Mesothelial cell of epicardium (in vitro differentiated cells): ENCODE measurements around the gene GNG8. TPM values are rescaled to one million over a fixed set of nuclear protein-coding genes. Genes with fewer than 3 reads are reported as not detected.

Source experiments
- DNase-seq, 2 experiments: peaks; one replicate each; pipeline ENCODE4 v3.0.0; 2021; ENCODE audit warnings: low spot score in 2 of 2; ENCODE audit not compliant: unreplicated experiment in 2 of 2
- H3K27ac Mint-ChIP-seq: 2 replicates; pipeline ENCODE4 v1.8.0; 2021; ENCODE audit warnings: mixed read lengths
- H3K27me3 Mint-ChIP-seq: 2 replicates; pipeline ENCODE4 v1.8.0; 2021; ENCODE audit warnings: low read depth, mixed read lengths
- H3K36me3 Mint-ChIP-seq: 2 replicates; pipeline ENCODE4 v1.8.0; 2021; ENCODE audit warnings: mixed read lengths
- H3K4me1 Mint-ChIP-seq: 2 replicates; pipeline ENCODE4 v1.8.0; 2021; ENCODE audit warnings: mixed read lengths
- H3K4me3 Mint-ChIP-seq: 2 replicates; pipeline ENCODE4 v1.8.0; 2021; ENCODE audit warnings: mild to moderate bottlenecking, moderate library complexity, mixed read lengths
- H3K9me3 Mint-ChIP-seq: 2 replicates; pipeline ENCODE4 v1.8.0; 2021; ENCODE audit warnings: mixed read lengths
- CTCF ChIP-seq: fragments of 200-600 bp; sonication (generic); IDR thresholded peaks from one replicate; pipeline ENCODE4 v1.5.0; 2021; ENCODE audit warnings: antibody characterized with exemption; ENCODE audit not compliant: unreplicated experiment
- total RNA-seq: library from RNA; stranded (reverse); gene quantifications from 3 replicates; pipeline ENCODE4 v1.2.1, GENCODE V29; 2021

The GNG8 gene
- total RNA-seq, 1 donor from 2014 or later: 13.7 TPM

DNA sequence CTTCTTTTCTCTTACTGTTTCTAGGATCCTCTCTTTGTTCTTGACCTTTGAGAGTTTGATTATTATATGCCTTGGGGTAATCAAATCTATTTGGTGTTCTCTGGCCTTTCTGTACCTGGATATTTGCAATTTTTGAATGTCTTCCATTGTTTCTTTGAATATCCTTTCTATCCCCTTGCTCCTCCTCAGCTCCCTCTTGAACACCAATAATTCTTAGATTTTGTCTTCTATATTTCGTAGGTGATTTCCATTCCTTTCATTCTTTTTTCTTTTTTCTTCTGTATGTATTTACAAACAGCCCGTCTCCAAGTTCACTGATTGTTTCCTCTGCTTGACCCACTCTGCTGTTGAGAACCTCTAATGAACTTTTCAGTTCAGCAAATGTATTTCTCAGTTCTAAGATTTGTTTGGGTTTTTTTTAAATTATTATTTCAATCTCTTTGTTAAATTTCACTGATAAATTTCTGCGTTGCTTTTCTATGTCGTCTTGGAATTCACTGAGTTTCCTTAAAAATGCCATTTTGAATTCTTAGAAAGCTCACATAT lies 37.6 kb downstream of the GNG8 start:
- no peak for TF ChIP-seq CTCF
- no peak for DNase-seq
- H3K27me3 Mint-ChIP-seq: no peaks in the 10 kb centered on the region
- no peak overlapping the region for H3K27ac Mint-ChIP-seq
- H3K36me3 Mint-ChIP-seq: peaks cover 5% of the 10 kb centered on the region
- H3K9me3 Mint-ChIP-seq: peaks cover 33% of the 10 kb centered on the region
- H3K4me3 Mint-ChIP-seq: no peak overlapping the region
- peaks cover 15% of the 10 kb centered on the region for H3K4me1 Mint-ChIP-seq

GRCh38 chr19:46596008-46596407 lies 40.0 kb downstream of the GNG8 start:
- H3K36me3 Mint-ChIP-seq: peaks cover 5% of the 10 kb centered on the region

GRCh38 chr19:46591870-46592269 lies 44.1 kb downstream of the GNG8 start:
- Mint-ChIP-seq H3K27ac (no peak overlapping the region), H3K36me3 (no peaks in the 10 kb centered on the region)

More at GRCh38 chr19:46596008-46596407, 40.0 kb downstream of the GNG8 start:
- H3K4me3 Mint-ChIP-seq: no peak overlapping the region
- no peaks in the 10 kb centered on the region for H3K27me3 Mint-ChIP-seq
- DNase-seq: no peak
- H3K4me1 Mint-ChIP-seq: no peaks in the 10 kb centered on the region
- no peak for TF ChIP-seq CTCF
- H3K9me3 Mint-ChIP-seq: peaks cover 37% of the 10 kb centered on the region
- no peak overlapping the region for H3K27ac Mint-ChIP-seq

DNA sequence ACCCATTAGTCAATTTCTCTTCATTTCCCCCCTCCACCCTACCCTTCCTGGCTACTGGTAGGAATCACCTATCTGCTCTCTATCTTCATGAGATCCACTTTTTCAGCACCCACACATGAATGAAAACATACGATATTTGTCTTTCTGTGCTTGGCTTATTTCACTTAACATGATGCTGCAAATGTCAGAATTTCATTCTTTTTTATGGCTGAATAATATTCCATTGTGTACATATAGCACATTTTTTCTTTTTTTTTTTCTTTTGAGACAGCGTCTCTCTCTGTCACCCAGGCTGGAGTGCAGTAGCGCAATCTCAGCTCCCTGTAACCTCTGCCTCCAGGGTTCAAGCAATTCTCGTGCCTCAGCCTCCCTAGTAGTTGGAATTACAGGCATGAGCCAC lies 44.7 kb downstream of the GNG8 start:
- Mint-ChIP-seq H3K27ac (no peak overlapping the region), H3K27me3 (peaks cover 4% of the 10 kb centered on the region), H3K36me3 (no peaks in the 10 kb centered on the region), H3K4me3 (no peak overlapping the region), H3K4me1 (no peaks in the 10 kb centered on the region), H3K9me3 (peaks cover 18% of the 10 kb centered on the region)
- TF ChIP-seq CTCF: no peak
- no peak for DNase-seq

More at GRCh38 chr19:46591870-46592269, 44.1 kb downstream of the GNG8 start:
- Mint-ChIP-seq H3K9me3 (peaks cover 15% of the 10 kb centered on the region), H3K4me1 (no peaks in the 10 kb centered on the region), H3K27me3 (peaks cover 4% of the 10 kb centered on the region), H3K4me3 (no peak overlapping the region)
- TF ChIP-seq CTCF: no peak
- DNase-seq: no peak

- no peak overlapping the region for H3K4me3 Mint-ChIP-seq
- no peaks in the 10 kb centered on the region for H3K4me1 Mint-ChIP-seq
- H3K9me3 Mint-ChIP-seq: peaks cover 14% of the 10 kb centered on the region
- peaks cover 8% of the 10 kb centered on the region for H3K27me3 Mint-ChIP-seq
- no peak overlapping the region for H3K27ac Mint-ChIP-seq
- no peak for TF ChIP-seq CTCF
- H3K36me3 Mint-ChIP-seq: no peaks in the 10 kb centered on the region
- no peak for DNase-seq
These were observed 48.1 kb downstream of the GNG8 start for GRCh38 chr19:46587861-46588260.

GRCh38 chr19:46586294-46586693 lies 49.7 kb downstream of the GNG8 start:
- no peak for DNase-seq
- Mint-ChIP-seq H3K4me1 (no peaks in the 10 kb centered on the region), H3K27me3 (peaks cover 8% of the 10 kb centered on the region), H3K9me3 (peaks cover 13% of the 10 kb centered on the region), H3K4me3 (no peak overlapping the region), H3K27ac (no peak overlapping the region), H3K36me3 (no peaks in the 10 kb centered on the region)
- no peak for TF ChIP-seq CTCF
